ENCODE results near the gene SMTNL1. TPM values are rescaled to one million over a fixed set of nuclear protein-coding genes. Genes with fewer than 3 reads are reported as not detected.

Gene SMTNL1
- total RNA-seq, 4 donors from 2014 or later: not detected

- ATAC-seq (ENCODE audit: low FRiP score) (no peak), DNase-seq (ENCODE audit: low spot score) (no peak)
- TF ChIP-seq CTCF (IDR thresholded peaks at IDR 0.05): no peak
Measured at GRCh38 chr11:57586711-57587245, 49.4 kb downstream of the SMTNL1 start.

DNA sequence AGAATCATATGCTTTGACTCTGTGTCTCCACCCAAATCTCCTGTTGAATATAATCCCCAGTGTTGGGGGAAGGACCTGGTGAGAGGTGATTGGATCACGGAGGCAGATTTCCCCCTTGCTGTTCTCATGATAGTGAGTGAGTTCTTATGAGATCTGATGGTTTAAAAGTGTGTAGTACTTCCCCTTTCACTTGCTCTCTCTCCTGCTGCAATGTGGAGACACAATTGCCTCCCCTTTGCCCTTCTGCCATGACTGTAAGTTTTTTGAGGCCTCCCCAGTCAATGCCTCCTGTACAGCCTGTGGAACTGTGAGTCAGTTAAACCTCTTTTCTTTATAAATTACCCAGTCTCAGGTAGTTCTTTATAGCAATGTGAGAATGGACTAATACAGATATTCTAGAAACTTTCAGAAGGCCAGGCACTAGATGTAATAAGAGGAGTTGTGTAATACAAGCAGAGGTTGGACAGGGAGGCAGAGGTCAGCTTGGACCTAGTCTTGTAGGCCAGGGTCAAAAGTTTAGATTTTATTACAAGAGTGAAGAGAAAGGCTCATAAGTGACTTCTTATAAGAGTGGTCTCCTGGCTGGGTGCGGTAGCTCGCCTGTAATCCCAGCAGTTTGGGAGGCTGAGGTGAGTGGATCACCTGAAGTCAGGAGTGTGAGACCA is 50.8 kb downstream of the SMTNL1 start:
- ATAC-seq (ENCODE audit: low FRiP score) (no peak), DNase-seq (ENCODE audit: low spot score) (no peak)
- TF ChIP-seq CTCF (IDR thresholded peaks at IDR 0.05): no peak

- TF ChIP-seq CTCF (IDR thresholded peaks at IDR 0.05): no peak
- no peak for DNase-seq (ENCODE audit: low spot score)
- no peak for ATAC-seq (ENCODE audit: low FRiP score)
Measured at GRCh38 chr11:57596266-57596885, 59.0 kb downstream of the SMTNL1 start.

DNA sequence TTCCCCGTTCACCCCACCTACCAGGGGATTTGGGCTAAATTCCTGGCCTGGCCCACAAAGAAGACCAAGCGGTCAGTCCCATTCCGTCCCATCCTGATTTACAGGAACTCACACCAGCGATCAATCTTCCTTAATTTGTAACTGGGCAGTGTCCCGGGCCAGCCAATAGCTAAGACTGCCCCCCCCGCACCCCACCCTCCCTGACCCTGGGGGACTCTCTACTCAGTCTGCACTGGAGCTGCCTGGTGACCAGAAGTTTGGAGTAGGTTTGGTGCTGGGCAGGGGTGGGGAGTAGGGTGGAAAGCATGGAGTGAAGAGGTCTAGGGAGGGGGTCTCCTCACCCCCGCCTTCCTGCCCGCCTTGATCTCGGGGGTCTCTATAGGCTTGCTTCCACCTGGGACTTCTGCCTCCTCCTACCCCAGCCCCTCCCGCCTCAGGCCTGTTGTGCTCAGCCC is 60.1 kb downstream of the SMTNL1 start, which contains the start of gene SERPING1:
TSS of gene SERPING1 (plus strand) at position 225 of the 455 bp plus-strand sequence. CDS start 586 bp downstream, outside the sequence.
- ATAC-seq (ENCODE audit: low FRiP score) (peak; percentile 84), DNase-seq (ENCODE audit: low spot score) (peak; percentile 44)
- TF ChIP-seq CTCF (IDR thresholded peaks at IDR 0.05): no peak

DNA sequence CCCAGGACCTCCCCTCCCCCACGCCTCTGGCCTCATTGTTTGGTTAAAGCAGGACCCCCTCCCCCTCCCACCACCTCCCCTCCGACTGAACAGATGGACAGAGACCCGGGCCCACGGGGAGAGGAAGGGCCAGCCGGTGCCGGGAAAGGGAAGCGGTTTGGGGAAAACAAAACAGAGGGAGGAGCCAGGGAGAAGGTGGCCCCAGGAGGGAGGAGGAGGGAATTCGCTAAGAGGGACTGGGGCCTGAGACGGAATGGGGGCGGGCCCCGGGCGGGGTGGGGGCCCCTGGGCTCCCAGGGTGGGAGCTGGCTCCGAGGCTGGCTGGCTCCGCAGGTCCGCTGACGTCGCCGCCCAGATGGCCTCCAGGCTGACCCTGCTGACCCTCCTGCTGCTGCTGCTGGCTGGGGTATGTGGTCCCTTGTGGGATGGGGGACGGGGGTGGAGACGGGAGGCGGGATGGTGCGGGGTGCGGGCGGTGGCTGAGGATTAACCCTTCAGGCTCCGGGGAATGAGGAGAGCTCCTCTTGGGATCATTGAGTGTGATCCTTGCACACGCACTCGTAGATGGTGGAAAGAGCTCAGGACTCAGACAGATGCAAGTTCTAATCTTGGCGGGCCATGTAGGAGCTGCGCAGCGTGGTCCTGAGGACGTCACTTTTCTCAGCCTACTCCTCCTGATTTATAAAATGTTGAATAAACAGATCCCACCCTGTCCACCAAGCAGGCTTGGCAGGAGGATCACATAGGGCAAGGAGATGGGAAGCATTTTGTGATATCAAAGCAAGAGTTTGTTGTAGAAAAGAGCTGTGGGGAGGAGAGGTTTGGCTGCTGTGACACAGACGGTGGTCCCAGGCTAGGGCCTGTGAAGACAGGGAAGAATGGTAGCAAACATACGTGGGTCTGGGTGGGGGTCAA is 60.8 kb downstream of the SMTNL1 start:
- no peak for TF ChIP-seq CTCF (IDR thresholded peaks at IDR 0.05)
- DNase-seq (ENCODE audit: low spot score) (peak; percentile 42), ATAC-seq (ENCODE audit: low FRiP score) (peak; percentile 75)

DNA sequence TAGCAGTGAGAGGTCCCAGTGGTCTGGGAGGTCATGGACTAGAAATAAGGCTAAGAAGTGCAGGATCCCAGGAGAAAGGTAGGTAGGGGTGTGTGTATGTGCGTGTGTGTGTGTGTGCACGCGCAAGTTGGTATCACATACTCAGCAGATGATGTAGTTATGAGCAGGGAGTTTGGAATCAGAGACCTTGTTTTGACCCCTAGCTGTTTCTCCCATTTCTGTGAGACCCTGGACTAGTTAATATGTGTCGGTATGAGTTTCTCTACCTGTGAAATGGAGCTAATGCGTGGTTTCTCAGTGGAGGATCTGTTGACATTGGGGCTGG is 61.4 kb downstream of the SMTNL1 start:
- DNase-seq (ENCODE audit: low spot score) (no peak), ATAC-seq (ENCODE audit: low FRiP score) (no peak)
- TF ChIP-seq CTCF (IDR thresholded peaks at IDR 0.05): no peak
